ENCODE measurements around the gene SFMBT2. TPM values are rescaled to one million over a fixed set of nuclear protein-coding genes. Genes with fewer than 3 reads are reported as not detected.
"Not testable (repeated sequence)": the region's sequence is repeated elsewhere in the genome, so short reads cannot be mapped to it uniquely, and the experiment has no call there.

SFMBT2 gene
- polyA plus RNA-seq, 3 donors: 7.0 to 7.9 (median 7.9) TPM

DNA sequence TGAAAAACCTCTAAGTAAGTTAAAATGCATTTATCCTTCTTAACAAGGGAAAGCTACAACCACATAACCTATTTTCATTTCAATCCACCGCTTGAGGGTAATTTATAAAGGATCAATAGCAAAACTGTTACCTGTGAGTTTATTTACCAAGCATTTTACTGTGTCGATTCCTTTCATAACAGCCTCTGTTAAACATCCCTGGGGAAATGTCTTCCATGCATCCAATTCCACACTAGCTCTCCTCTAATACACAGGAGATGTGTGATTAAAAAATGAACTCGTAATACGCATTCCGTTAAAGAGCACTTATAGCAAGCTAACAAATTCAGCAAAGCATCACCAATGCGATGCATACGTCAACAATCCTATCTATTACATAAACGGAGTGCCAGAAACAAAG lies 185.7 kb downstream of the SFMBT2 start:
- DNase-seq (ENCODE audit: extremely low read depth in 1 of 11, low read depth in 9 of 11, low spot score in 4 of 11): no peak

GRCh38 chr10:7218968-7219367 lies 191.9 kb downstream of the SFMBT2 start:
- DNase-seq (ENCODE audit: extremely low read depth in 1 of 11, low read depth in 9 of 11, low spot score in 4 of 11): no peak

GRCh38 chr10:7212696-7213095 lies 198.1 kb downstream of the SFMBT2 start:
- not testable (repeated sequence) for DNase-seq (ENCODE audit: extremely low read depth in 1 of 11, low read depth in 9 of 11, low spot score in 4 of 11)

DNA sequence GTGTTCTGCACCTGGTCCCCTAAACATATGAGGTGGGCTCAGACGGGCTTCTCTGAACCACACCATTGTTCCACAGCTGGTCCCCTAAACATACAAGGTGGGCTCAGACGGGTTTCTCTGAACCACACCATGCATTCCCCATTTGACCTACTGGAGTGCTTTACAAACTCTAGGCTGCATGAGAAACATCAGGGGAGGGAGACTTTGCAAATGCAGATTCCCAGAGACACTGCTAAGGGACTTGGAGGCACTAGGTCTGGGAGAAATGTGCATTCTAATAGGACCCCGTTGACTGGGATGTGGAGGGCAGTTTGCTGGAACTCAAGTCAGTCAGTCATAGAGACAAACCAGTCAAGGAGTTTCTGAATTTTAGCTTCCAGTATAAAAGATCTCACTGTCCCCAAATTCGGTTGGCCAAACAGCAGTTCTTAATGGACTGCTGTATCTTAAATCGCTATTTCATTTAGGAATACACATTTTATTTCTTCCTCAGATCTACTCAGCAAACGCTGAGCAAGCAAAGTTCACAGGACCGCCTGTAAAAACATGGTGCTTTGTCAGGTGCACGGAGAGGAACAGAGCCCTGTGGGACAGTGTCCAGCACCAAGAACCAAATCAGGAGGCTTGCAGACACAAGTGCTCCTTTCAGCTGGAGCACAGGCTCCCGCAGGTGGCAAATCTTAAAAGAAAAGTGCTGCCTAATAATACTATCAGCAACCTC lies 198.8 kb downstream of the SFMBT2 start:
- DNase-seq (ENCODE audit: extremely low read depth in 1 of 11, low read depth in 9 of 11, low spot score in 4 of 11): no peak

- DNase-seq (ENCODE audit: extremely low read depth in 1 of 11, low read depth in 9 of 11, low spot score in 4 of 11): no peak
Measured at GRCh38 chr10:7210516-7210915, 200.3 kb downstream of the SFMBT2 start.

GRCh38 chr10:7209458-7209857 lies 201.4 kb downstream of the SFMBT2 start:
- no peak for DNase-seq (ENCODE audit: extremely low read depth in 1 of 11, low read depth in 9 of 11, low spot score in 4 of 11)

- DNase-seq (ENCODE audit: extremely low read depth in 1 of 11, low read depth in 9 of 11, low spot score in 4 of 11): no peak
Measured at GRCh38 chr10:7206412-7207100, 204.3 kb downstream of the SFMBT2 start.

DNA sequence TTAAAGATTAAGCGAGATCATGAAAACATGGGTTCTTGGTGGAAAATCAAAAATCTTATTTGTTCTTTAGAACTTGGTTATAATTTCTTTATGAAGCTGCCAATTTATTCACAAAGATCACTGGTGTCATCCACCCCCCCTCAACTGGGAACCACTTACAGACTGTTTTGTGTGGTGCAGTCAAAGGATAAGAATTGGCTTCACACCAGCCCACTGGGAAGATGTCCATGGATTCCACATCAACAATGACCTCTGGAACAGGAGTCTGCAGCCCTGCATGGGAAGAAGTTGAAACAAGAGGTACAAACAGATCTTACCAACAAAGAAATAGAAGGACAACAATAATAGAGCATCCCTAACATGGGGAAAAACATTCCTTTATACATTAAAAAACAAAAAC lies 205.2 kb downstream of the SFMBT2 start:
- DNase-seq (ENCODE audit: extremely low read depth in 1 of 11, low read depth in 9 of 11, low spot score in 4 of 11): no peak

DNA sequence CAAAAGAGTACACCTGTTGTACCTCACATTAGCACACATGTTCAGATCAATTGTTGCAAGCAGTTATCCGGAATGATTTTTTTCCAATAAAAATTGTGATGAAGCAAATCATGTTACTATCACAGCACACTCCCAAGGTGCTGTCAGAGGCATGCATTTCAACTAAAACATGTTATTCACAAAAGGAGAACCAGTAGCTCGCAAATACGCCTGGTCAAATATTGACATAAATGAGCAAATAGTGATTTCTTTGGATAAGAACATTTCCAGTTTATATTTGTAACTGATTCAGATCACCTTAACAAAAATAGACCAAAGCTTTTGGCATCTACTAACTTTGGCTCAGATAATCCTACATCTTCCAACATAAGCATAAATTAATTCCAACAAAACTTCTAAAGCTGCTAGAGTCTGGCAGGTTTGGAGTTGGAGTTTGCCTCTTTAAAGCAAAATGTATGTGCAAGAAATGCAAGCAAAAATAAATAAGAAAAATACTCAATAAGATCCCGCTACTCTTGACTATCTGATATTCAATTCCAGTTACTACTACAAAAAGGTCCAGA lies 208.0 kb downstream of the SFMBT2 start:
- DNase-seq (ENCODE audit: extremely low read depth in 1 of 11, low read depth in 9 of 11, low spot score in 4 of 11): no peak

DNA sequence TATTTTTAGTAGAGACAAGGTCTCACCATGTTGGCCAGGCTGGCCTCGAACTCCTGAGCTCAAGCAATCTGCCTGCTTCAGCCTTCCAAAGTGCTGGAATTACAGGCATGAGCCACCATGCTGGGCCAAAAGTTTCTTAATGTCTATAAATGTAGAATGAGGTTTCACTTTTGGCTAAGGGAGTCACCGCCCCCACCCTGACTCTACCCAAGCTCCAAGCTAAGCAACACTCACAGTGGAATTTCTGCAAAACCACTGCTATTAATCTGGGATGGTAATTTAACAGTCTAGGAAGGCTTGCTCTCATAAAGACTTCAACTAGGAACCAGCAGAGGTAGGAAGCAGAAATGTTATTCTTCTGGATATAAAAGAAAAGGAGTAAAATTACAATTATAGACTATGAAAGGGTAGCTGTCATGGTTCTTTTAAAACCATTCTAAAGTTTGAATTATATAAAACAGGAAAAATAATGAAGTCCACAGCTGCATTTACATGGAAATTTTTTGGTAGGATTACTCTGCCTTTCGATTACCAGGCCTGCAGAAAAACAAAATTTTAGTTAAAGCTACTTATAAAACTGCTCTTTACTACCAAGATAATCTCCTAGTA lies 211.6 kb downstream of the SFMBT2 start:
- DNase-seq (ENCODE audit: extremely low read depth in 1 of 11, low read depth in 9 of 11, low spot score in 4 of 11): no peak

- DNase-seq (ENCODE audit: extremely low read depth in 1 of 11, low read depth in 9 of 11, low spot score in 4 of 11): no peak
Measured at GRCh38 chr10:7196284-7196683, 214.6 kb downstream of the SFMBT2 start.

GRCh38 chr10:7195118-7195517 lies 215.7 kb downstream of the SFMBT2 start:
- no peak for DNase-seq (ENCODE audit: extremely low read depth in 1 of 11, low read depth in 9 of 11, low spot score in 4 of 11)

DNA sequence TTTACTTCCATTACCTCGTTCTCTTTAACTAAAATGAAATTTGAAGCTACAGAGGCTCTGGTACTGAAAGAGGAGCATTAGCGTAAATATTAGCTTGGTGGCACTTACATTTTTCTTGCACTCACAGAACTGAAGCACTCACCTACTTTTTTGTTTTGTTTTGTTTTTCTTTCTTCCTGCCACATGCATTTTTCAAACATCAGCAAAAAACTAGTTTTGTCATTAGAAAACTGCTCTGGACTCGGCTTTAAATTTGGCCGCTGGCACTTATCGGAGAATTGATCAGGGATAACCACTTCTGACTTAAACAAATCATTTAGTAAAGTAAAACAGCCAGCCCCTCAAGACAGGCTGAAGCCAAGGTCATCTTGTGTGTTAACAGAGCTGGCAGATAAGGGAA lies 216.3 kb downstream of the SFMBT2 start:
- DNase-seq (ENCODE audit: extremely low read depth in 1 of 11, low read depth in 9 of 11, low spot score in 4 of 11): no peak

DNA sequence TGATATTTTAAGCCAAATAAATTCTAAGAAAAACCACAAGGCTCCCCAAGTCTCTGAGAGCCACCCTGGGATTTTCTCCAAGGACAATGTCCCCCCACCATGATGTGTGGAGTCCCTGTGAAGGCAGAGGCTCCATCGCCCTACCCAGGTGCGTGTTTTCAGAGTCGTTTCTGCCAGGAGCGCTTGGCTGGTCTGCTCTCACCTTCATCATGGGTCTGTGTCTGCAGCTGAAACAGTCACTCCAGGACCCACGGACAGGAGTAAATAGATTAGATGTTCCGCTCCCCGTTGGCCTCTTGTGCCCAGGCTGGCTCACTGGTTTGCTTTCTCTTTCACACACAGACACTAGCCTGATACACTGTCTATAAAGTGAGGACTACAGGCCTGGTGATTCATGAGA lies 217.5 kb downstream of the SFMBT2 start:
- DNase-seq (ENCODE audit: extremely low read depth in 1 of 11, low read depth in 9 of 11, low spot score in 4 of 11): no peak

DNA sequence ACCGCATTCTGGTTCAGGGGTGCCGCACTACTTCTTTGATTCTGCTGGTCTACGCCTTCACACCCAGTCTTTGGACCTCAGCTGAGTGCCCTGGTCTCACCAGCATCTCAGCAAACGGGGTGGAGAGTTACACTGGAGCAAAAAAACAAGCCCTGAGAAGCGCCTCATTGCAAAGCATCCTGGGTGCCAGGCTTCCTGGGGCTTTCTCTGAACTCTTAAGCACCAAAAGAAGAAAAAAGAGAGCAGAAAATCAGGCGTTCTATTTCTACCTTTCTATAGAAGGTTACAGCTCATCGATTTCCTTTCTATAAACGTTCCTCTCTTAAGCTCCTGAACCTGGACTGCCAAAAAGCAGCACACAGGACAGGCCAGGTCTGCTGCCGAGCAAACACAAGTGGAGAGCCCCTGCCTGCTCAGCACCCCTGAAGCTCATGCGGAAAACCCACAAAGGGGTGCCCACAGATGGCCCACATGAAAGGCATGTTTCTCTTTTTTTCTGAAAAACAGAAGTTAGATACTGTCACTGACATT lies 217.9 kb downstream of the SFMBT2 start:
- DNase-seq (ENCODE audit: extremely low read depth in 1 of 11, low read depth in 9 of 11, low spot score in 4 of 11): no peak

DNA sequence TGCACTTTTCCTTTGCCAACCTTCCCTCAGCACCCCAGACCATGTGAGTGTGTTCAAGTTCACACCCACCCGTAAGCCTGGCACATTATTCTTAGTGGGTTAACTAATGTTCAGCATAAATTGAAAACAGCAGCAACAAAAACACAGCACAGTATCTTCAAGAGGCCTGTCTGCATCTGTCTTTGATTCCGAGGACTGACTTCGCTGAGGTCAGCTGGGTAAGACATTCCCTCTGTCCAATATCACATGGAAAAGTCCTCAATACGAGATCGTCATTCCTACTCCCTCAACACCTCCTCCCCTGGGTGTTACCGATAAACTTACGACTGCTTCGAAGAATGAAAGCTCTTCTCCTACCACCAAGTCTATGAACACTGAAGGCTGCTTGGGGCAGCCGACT lies 218.8 kb downstream of the SFMBT2 start:
- no peak for DNase-seq (ENCODE audit: extremely low read depth in 1 of 11, low read depth in 9 of 11, low spot score in 4 of 11)

- DNase-seq (ENCODE audit: extremely low read depth in 1 of 11, low read depth in 9 of 11, low spot score in 4 of 11): not testable (repeated sequence)
Measured at GRCh38 chr10:7190772-7191171, 220.1 kb downstream of the SFMBT2 start.

- no peak for DNase-seq (ENCODE audit: extremely low read depth in 1 of 11, low read depth in 9 of 11, low spot score in 4 of 11)
Measured at GRCh38 chr10:7189909-7190308, 220.9 kb downstream of the SFMBT2 start.

DNA sequence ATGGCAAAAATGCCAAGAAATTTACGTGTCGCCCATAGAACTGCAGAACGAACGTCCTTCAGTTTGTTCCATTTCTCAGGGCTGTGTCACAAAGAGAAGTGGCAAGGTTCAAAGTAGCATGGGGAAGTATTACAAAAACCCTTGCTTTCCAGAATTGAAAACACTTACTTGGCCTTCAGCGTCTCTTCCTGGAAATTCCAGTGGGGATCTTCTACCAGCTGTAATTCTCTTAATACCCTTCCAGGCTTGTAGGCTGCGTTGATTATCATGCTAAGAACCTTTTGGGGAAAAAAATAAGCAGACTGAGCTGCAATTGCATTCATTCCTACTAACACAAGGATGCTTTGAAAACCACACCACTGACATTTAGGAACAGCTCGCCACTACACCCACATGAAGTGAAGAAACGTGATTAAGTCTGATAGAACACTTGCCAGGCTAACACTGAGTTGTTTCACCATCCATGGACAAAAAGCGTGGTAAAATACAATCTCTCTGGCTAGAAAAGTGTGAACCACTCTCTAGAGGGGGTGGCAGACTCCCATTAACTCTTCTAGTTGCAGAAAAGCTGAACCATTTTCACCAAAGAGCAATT lies 222.3 kb downstream of the SFMBT2 start:
- no peak for DNase-seq (ENCODE audit: extremely low read depth in 1 of 11, low read depth in 9 of 11, low spot score in 4 of 11)
